Measurements from ENCODE around the gene DAPL1.

Gene DAPL1

GRCh38 chr2:158799181-158799580, 4.1 kb downstream of the DAPL1 start:
- ChIA-PET CTCF (no interaction called here), POLR2A (no interaction called here)
- no peak for DNase-seq (ENCODE audit: extremely low spot score)
- no peak for TF ChIP-seq CTCF (IDR thresholded peaks at IDR 0.05; ENCODE audit: control extremely low read depth, extremely low read depth, low read depth, missing control alignments)

GRCh38 chr2:158803506-158803905, 8.4 kb downstream of the DAPL1 start:
- no peak for DNase-seq (ENCODE audit: extremely low spot score)
- ChIA-PET POLR2A (no interaction called here), CTCF (no interaction called here)
- no peak for TF ChIP-seq CTCF (IDR thresholded peaks at IDR 0.05; ENCODE audit: control extremely low read depth, extremely low read depth, low read depth, missing control alignments)

- ChIA-PET CTCF (interaction anchor here (0.7 to 1.5 kb wide), 3 partner anchors 12 to 41 kb away, joined by 3 to 4 read pairs (median 3); no protein-coding TSS in a partner anchor), POLR2A (no interaction called here)
- TF ChIP-seq CTCF (IDR thresholded peaks at IDR 0.05; ENCODE audit: control extremely low read depth, extremely low read depth, low read depth, missing control alignments) = no peak
- DNase-seq (ENCODE audit: extremely low spot score) = no peak
Observed at GRCh38 chr2:158805255-158805654, 10.1 kb downstream of the DAPL1 start.

- TF ChIP-seq CTCF (IDR thresholded peaks at IDR 0.05; ENCODE audit: control extremely low read depth, extremely low read depth, low read depth, missing control alignments) = no peak
- CTCF ChIA-PET = interaction anchor here (0.7 to 1.5 kb wide), 3 partner anchors 16 to 626 kb away, joined by 3 to 4 read pairs (median 3); no protein-coding TSS in a partner anchor
- POLR2A ChIA-PET = no interaction called here
- no peak for DNase-seq (ENCODE audit: extremely low spot score)
Observed at GRCh38 chr2:158805936-158806335, 10.8 kb downstream of the DAPL1 start.

GRCh38 chr2:158806941-158807340, 11.8 kb downstream of the DAPL1 start:
- no peak for TF ChIP-seq CTCF (IDR thresholded peaks at IDR 0.05; ENCODE audit: control extremely low read depth, extremely low read depth, low read depth, missing control alignments)
- ChIA-PET CTCF (no interaction called here), POLR2A (no interaction called here)
- no peak for DNase-seq (ENCODE audit: extremely low spot score)

GRCh38 chr2:158808426-158808825, 13.3 kb downstream of the DAPL1 start:
- no peak for TF ChIP-seq CTCF (IDR thresholded peaks at IDR 0.05; ENCODE audit: control extremely low read depth, extremely low read depth, low read depth, missing control alignments)
- DNase-seq (ENCODE audit: extremely low spot score) = no peak
- CTCF ChIA-PET = interaction anchor here (0.9 to 1.0 kb wide), 2 partner anchors 14 kb away, joined by 3 read pairs; no protein-coding TSS in a partner anchor
- POLR2A ChIA-PET = no interaction called here

- no peak for DNase-seq (ENCODE audit: extremely low spot score)
- no peak for TF ChIP-seq CTCF (IDR thresholded peaks at IDR 0.05; ENCODE audit: control extremely low read depth, extremely low read depth, low read depth, missing control alignments)
- ChIA-PET POLR2A (no interaction called here), CTCF (no interaction called here)
Observed at GRCh38 chr2:158809816-158810215, 14.7 kb downstream of the DAPL1 start.
